HepG2 (cell line): ENCODE measurements around the gene NFATC4. TPM values are rescaled to one million over a fixed set of nuclear protein-coding genes. Genes with fewer than 3 reads are reported as not detected.

Experiments used
- BATF2 ChIP-seq: sonication (generic); formaldehyde crosslinking; IDR thresholded peaks from 2 replicates; pipeline ENCODE4 v1.8.0; 2022; ENCODE audit warnings: mild to moderate bottlenecking, missing genetic modification reagents, moderate library complexity
- CREM ChIP-seq, 2 experiments: sonication (generic) in 1 of 2; formaldehyde crosslinking in 1 of 2; IDR thresholded peaks; 2 replicates each; pipeline versions ENCODE4 v1.4.0 to v1.6.1; 2016 to 2020; ENCODE audit warnings: antibody characterized with exemption in 1 of 2, mild to moderate bottlenecking in 1 of 2, missing genetic modification reagents in 1 of 2
- GATAD1 ChIP-seq: IDR thresholded peaks from 2 replicates; pipeline ENCODE4 v1.6.1; 2016; ENCODE audit warnings: missing genetic modification reagents, missing compliant biosample characterization
- GLI4 ChIP-seq: sonication (generic); formaldehyde crosslinking; IDR thresholded peaks from 2 replicates; pipeline ENCODE4 v1.5.1; 2020; ENCODE audit warnings: missing genetic modification reagents, mild to moderate bottlenecking, moderate library complexity, borderline replicate concordance
- GZF1 ChIP-seq: sonication (generic); formaldehyde crosslinking; IDR thresholded peaks from 2 replicates; pipeline ENCODE4 v1.5.1; 2020; ENCODE audit warnings: mild to moderate bottlenecking, missing genetic modification reagents
- HES4 ChIP-seq: sonication (generic); formaldehyde crosslinking; IDR thresholded peaks from 2 replicates; pipeline ENCODE4 v1.9.0; 2021; ENCODE audit warnings: mild to moderate bottlenecking, missing genetic modification reagents, borderline replicate concordance
- HMGXB3 ChIP-seq: sonication (generic); formaldehyde crosslinking; IDR thresholded peaks from 2 replicates; pipeline ENCODE4 v1.4.0; 2020; ENCODE audit warnings: missing genetic modification reagents, borderline replicate concordance
- SP2 ChIP-seq: sonication (generic); formaldehyde crosslinking; IDR thresholded peaks from 2 replicates; pipeline ENCODE4 v1.5.1; 2020; ENCODE audit warnings: mild to moderate bottlenecking, missing genetic modification reagents
- THAP11 ChIP-seq: IDR thresholded peaks from 2 replicates; pipeline ENCODE4 v1.6.1; 2016; ENCODE audit warnings: missing biosample characterization, missing genetic modification reagents
- ZNF121 ChIP-seq: sonication (generic); formaldehyde crosslinking; IDR thresholded peaks from 2 replicates; pipeline ENCODE4 v1.5.0; 2020; ENCODE audit warnings: mild to moderate bottlenecking, missing genetic modification reagents
- ZNF260 ChIP-seq: sonication (generic); formaldehyde crosslinking; IDR thresholded peaks from 2 replicates; pipeline ENCODE4 v1.4.0; 2020; ENCODE audit warnings: missing genetic modification reagents, low read depth, mild to moderate bottlenecking, borderline replicate concordance
- ZNF292 ChIP-seq: sonication (generic); formaldehyde crosslinking; IDR thresholded peaks from 2 replicates; pipeline ENCODE4 v1.8.1; 2022; ENCODE audit warnings: mild to moderate bottlenecking, low read depth, missing genetic modification reagents, borderline replicate concordance
- ZNF619 ChIP-seq: sonication (generic); formaldehyde crosslinking; IDR thresholded peaks from 2 replicates; pipeline ENCODE4 v1.4.0; 2020; ENCODE audit warnings: mild to moderate bottlenecking, missing genetic modification reagents
- ZNF678 ChIP-seq: sonication (generic); formaldehyde crosslinking; IDR thresholded peaks from 2 replicates; pipeline ENCODE4 v1.4.0; 2020; ENCODE audit warnings: mild to moderate bottlenecking, missing genetic modification reagents
- polyA plus RNA-seq, 8 experiments: library from polyadenylated mRNA; depleted of rRNA in 3 of 8; stranded (reverse) in 7 of 8; unstranded in 1 of 8; fragments of >200 nt; fragmentation: Illumina TruSeq in 4 of 8; extraction: Trizol in 4 of 8; gene quantifications; 2 replicates each; pipeline versions ENCODE4 v1.2.1 to v1.2.3, GENCODE V29; 2011 to 2016; ENCODE audit warnings: low read depth in 4 of 8, missing spikeins in 1 of 8, mixed read lengths in 1 of 8; ENCODE audit not compliant: insufficient read depth in 1 of 8
- total RNA-seq, 5 experiments: library from RNA; depleted of rRNA; stranded (reverse); fragments of >200 nt; fragmentation: Illumina TruSeq; extraction: Trizol; gene quantifications; 2 replicates each; pipeline ENCODE4 v1.2.3, GENCODE V29; 2016; ENCODE audit warnings: low read depth in 1 of 5
- TF ChIP-seq, protein P1 (sequence below): IDR thresholded peaks from 2 replicates; pipeline ENCODE4 v1.6.1; 2016; ENCODE audit warnings: missing compliant biosample characterization, missing genetic modification reagents, borderline replicate concordance
- TF ChIP-seq, protein P2 (sequence below): sonication (generic); formaldehyde crosslinking; IDR thresholded peaks from 2 replicates; pipeline ENCODE4 v1.4.0; 2020; ENCODE audit warnings: missing genetic modification reagents

The NFATC4 gene
- total and polyA plus RNA-seq, 2 of the 13 experiments (the other 11 are each of a cell fraction or from before 2014, with no cell fraction given): 0.04 to 0.15 TPM

DNA sequence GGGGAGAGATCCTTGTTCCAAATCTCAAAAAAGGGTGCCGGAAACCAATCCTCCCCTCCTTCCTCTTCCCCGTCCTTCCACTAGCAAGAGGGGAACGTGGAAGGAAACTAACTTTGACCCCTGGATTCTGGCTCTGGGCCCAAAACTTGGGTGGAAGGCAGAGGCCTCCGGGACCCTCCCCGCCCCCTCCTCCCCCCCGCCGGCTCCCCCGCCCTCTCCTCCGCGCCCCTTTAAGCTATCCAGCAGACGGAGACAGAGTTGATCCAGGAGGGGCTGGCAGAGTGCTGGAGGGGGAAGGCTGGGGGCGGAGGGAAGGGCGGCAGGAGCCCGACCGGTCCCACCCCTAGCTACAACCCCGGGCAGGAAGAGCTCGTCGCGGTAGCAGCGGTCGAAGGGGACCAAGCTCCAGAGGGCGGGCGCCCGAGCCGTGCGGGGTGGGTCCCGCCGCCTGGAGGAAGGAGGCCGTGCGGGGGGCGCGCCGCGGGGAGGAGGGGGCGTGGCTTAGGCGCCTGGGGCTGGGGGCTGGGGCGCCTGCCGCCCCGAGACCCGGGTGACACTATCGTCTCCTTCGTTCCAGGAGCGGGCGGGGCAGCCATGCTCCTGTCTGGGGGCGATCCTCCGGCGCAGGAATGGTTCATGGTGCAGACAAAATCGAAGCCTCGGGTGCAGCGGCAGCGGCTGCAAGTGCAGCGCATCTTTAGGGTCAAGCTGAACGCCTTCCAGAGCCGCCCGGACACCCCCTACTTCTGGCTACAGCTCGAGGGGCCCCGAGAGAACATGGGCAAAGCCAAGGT, 30.9 kb downstream of the NFATC4 start, which contains the start of gene NYNRIN (continued):
- TF ChIP-seq HMGXB3 (no peak), THAP11 (CRISPR knock-in tag) (0 out of 2 replicates have a peak, but pooled peaks have one; percentile 4), ZNF260 (CRISPR knock-in tag) (no peak), ZNF619 (CRISPR knock-in tag) (peak; percentile 85; the same call in 1 of the 2 replicates), SP2 (CRISPR knock-in tag) (peak; percentile 49; the same call in 1 of the 2 replicates), ZNF292 (0 out of 2 replicates have a peak, but pooled peaks have one; percentile 31), GLI4 (CRISPR knock-in tag) (no peak), BATF2 (CRISPR knock-in tag) (0 out of 2 replicates have a peak, but pooled peaks have one; percentile 21), GATAD1 (CRISPR knock-in tag) (no peak), CREM (IDR thresholded peaks at IDR 0.05) (no peak), CREM (CRISPR knock-in tag; IDR thresholded peaks at IDR 0.05) (no peak), HES4 (peak; percentile 80; the same call in 1 of the 2 replicates), GZF1 (no peak), ZNF121 (no peak), ZNF678 (CRISPR knock-in tag) (0 out of 2 replicates have a peak, but pooled peaks have one; percentile 17)
- TF ChIP-seq, protein P1, sequence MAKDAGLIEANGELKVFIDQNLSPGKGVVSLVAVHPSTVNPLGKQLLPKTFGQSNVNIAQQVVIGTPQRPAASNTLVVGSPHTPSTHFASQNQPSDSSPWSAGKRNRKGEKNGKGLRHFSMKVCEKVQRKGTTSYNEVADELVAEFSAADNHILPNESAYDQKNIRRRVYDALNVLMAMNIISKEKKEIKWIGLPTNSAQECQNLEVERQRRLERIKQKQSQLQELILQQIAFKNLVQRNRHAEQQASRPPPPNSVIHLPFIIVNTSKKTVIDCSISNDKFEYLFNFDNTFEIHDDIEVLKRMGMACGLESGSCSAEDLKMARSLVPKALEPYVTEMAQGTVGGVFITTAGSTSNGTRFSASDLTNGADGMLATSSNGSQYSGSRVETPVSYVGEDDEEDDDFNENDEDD (CRISPR knock-in tag): 0 out of 2 replicates have a peak, but pooled peaks have one; percentile 22
- TF ChIP-seq, protein P2, sequence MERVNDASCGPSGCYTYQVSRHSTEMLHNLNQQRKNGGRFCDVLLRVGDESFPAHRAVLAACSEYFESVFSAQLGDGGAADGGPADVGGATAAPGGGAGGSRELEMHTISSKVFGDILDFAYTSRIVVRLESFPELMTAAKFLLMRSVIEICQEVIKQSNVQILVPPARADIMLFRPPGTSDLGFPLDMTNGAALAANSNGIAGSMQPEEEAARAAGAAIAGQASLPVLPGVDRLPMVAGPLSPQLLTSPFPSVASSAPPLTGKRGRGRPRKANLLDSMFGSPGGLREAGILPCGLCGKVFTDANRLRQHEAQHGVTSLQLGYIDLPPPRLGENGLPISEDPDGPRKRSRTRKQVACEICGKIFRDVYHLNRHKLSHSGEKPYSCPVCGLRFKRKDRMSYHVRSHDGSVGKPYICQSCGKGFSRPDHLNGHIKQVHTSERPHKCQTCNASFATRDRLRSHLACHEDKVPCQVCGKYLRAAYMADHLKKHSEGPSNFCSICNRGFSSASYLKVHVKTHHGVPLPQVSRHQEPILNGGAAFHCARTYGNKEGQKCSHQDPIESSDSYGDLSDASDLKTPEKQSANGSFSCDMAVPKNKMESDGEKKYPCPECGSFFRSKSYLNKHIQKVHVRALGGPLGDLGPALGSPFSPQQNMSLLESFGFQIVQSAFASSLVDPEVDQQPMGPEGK (CRISPR knock-in tag): peak; percentile 70
